GM19395 (cell line): ENCODE measurements around the gene CFAP20DC.

Experiments used
- ATAC-seq: cut with Tn5 transposase; IDR thresholded peaks from one replicate; pipeline ENCODE4 v1.9.1; 2021; ENCODE audit warnings: mild to moderate bottlenecking, moderate library complexity; ENCODE audit not compliant: unreplicated experiment

Gene CFAP20DC

DNA sequence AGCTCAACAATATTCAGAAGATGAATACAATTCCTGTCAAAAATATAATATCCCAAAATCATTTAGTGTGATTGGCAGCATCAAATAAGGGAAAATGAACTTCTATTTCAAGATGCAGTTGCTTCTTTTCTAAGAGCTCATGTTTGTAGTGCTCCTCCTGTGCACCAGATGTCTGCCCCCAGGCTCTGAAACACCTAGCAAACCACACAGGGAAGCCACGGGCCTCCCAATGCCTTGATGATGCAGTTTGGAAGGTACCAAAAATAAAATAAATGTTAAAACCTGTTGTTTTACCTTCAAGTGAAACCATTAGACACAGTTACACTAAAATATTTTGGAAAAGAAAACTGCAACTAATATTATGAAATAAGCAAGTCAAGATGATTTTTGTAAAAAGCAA lies 22.2 kb downstream of the CFAP20DC start:
- no peak for ATAC-seq

DNA sequence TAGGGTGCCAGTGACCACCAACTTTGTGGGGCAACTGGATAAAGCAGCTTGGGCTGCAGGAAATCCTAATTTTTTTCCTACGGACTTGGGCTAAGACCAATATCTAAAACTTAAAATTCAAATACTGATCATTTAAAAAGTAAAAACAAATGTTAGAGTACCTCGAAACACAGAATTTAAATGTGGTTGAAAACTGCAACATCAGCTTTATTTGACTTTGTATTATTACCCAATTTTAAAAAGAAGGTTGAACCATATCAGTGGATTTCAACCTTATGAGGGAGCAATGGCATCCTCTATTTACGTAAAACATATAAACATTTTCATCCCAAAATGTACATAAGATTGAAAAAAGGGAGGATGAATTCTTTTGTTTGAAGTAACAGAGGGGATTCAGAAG lies 26.2 kb downstream of the CFAP20DC start:
- no peak for ATAC-seq

DNA sequence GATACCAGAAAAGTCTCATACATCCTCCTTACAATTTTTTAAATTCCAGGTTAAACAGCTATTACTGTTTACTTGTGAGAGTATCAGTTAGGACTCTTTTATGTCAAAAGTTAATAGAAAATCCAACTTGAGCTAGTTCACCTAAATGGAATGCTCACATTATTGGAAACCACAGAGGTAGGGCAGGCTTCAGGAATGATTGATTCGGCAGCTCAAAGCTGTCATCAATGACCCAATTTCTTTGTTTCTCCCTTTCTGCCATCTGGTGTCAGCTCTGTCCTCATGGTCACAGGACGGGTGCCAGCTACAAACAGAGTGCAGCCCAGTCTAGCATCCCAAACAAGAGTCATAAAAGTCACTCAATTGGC lies 32.2 kb downstream of the CFAP20DC start:
- no peak for ATAC-seq

DNA sequence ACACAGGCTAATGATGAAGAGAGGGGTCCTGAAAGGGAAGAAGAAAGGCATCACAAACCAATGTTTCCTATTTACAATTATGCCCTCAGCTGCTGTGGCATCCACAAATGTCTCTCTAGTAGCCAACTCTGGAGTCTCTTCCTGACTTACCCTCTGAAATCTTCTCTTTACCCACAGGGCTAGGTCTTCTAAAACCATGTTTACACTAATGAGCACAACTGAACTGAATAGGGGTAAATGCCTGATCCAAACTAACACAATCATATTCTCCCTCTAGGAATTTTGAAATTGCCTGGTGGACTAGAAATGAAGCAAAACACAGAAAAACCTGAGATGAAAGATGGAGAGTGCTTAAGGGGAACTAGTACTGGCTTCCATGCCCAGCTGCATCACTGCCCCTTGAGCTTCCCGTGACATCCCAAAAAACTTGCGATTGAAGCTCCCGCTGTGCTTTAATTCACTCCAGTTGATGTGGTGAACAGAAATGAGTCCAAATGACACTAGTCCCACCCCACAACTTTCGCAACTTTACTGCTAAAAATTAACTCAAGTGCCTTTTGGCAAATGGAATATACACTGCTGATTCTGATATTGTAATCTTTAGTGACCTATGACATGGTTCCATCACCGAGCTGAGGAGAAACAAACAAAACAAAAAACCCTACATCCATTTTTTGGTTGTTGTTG lies 32.8 kb downstream of the CFAP20DC start:
- ATAC-seq: no peak

DNA sequence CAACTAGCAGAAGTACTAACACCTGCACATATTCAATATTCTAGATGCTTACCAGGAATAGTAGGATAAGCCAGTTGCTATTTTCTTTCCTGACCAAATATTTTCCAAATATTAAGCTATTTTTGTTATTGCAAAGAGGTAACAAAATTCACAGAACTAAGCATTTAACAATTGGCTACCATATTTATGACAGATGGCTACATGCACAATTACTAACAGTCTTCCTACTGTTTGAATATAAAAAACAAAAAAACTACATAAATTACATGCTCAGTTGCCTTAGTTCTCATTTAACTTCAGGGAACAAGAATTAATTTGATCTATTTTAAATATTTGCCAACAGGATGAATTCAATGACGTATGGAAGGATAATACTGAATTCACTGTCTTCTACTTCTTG lies 36.2 kb downstream of the CFAP20DC start:
- no peak for ATAC-seq

DNA sequence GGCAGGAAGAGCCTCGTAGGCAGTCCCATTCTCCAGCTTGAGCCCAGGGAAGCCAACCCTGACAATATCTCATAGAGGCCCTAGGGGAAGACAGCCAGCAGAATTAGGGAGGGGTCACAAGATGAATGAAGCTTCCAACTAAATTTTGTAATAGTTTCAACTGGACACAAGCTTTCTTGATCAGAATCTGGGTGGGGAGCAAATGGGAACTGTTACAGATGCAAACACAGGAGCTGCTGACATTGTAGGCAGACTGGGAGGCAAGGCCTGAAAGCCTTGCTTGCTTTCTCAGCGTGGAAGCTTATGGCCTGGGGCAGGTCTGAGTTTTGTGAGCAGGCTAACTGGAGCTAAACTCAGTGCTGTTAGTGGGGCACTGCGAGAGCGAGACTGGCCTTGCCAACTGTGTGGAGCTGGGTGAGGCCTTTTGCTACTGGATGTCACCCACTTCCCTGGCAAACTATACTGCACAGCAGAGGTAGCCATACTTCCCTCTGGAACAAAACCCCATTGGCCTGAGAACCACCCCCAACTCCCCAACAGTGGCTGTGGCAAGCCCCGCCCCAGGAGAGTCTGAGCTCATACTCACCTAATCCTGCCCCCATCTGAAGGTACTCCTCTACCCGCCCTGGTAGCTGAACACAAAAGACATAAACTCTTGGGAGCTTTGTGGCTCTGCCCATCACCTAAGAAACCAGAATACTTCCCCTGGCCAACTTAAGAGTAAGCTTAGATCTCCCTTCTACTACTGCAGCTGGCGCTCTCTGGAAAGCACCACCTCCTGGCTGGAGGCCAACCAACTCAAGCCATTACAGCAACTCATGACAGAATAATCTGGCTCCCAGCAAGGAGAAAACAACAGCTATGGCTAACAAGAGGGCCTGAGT lies 42.9 kb downstream of the CFAP20DC start:
- ATAC-seq: no peak

DNA sequence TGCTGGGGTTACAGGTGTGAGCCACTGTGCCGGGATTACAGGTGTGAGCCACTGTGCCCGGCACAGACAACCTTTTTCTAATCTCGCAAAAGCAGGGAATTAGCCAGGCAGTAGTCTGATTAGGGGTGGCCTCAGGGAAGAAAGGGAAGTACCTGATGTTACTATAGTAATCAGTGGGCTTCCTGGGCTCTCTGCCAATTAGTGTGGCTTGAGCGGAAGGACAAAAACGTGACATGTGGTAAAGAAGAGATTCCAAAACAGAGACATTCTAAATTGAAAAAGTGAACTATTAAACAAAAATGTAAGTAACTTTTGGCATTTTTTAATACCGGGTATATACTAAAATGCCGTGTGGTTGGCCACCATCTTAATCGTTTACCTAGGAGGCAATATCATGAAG lies 48.1 kb downstream of the CFAP20DC start:
- no peak for ATAC-seq

DNA sequence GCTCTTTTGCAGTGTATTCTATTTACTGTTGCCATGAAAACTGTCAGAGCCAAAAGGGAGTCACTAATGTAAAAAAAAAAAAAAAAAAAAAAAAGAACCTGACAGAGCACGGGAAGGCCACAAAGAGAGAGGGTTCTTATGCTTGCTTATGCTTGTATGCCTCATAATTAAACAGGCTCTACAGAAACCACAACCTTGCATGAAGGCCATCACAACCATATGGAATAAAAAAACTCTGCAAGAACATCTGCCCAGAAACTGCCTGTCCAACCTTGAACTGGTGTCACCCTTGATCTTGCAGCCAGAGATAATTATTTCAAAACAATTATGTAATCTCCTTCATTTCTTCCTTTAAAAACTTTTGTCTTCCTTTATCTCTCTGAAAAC lies 50.1 kb downstream of the CFAP20DC start:
- no peak for ATAC-seq

DNA sequence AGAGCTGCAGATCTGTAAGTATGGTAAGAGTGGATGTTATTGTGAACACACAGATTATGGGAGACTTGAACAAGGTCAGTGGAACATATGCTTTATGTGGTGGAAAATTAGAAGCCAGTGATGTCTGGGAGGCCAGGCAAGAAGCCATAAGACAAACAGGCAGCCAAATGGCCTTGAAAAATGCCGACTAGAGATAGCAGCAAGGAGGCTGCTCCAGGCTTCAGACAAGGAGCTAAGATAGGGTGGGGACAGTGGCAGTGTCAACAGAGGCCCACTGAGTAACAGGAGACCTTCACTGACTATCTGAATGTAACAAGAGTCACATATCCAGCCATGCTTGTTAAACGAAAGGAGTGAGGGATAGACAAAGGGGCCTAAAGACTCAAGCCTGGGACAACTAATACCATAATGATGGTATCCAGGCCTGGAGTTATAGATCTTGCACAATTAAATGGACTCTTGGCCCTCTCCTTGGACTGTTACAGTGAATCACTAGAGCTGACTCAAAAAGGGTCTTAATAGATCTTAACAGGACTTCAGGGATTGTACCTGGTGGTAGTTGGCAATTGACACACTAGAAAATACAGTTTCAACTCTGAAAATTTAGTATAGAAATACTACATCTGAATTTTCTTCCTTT lies 50.6 kb downstream of the CFAP20DC start:
- ATAC-seq: no peak

DNA sequence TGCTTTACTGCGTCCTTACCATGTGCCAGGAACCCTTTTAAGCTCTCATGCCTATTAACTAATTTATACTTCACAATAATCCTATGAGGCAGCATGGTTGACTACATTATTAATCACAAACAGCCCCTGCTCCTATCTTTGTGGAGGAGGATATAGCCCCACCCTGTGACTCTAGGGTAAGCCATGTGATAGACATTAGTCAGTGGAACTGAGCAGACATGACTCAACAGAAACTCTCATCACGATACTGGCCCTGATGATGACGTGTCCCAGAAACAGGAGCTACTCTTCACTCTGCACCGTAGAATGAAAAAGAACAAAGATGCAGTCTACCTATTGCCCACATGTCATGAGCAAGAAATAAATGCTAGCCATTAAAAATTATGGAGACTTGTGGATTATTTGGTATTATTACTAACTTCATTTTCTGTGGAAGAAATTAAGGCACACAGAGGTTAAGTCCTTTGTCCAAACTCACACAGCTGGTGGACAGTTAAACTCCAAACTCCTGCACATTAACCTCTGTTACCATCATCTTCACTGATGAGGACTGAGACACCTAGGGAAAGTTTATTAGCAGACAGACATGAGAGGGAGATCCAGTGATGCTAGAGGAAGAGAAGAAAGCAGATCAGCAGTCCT lies 51.2 kb downstream of the CFAP20DC start:
- ATAC-seq: no peak

DNA sequence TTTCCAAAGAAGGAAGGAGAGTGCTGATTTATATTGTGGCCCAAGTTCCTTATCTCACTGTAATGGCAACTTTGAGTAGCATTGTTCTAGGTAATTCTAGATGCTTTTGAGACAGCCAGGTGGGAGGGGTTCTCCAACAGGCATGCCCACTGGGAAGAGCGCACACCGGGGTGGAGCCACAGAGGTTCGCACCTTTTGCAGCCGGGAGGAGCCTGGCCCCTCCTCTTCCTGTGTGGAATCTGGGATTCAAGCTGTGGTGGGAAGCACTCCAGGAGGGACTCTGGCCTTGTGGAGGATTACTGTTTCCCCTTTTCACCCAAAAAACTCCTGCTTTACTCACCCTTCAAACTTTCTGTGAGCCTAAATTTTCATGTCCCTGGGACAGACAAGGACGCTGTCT lies 53.1 kb downstream of the CFAP20DC start:
- ATAC-seq: no peak

DNA sequence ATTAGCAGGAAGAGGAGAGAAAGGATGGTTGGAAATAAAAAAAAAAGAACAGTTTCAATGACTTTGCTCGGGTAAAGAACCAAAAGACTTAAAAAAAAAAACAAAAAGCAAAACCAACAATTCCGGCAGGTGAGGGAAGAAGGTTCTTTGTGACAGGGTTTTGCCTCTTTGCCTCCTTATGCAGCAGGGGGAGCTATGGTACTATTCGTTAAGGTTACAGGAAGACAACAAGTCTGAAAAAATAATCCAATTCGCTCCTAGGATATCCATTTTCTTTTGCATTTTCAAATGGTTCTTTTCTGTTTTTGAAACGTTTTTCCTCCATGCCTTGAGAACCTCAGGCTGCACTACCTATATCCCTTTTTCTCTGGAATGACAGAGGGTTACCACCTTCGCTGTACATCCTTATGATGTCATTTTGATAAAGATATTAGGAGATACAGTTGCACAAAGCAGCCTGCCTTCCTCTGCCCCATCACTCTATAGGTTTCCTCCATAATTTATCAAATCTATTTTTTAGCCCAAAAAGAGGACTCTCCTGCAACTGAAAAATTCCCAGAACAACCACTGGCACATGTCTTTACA lies 55.0 kb downstream of the CFAP20DC start:
- no peak for ATAC-seq

DNA sequence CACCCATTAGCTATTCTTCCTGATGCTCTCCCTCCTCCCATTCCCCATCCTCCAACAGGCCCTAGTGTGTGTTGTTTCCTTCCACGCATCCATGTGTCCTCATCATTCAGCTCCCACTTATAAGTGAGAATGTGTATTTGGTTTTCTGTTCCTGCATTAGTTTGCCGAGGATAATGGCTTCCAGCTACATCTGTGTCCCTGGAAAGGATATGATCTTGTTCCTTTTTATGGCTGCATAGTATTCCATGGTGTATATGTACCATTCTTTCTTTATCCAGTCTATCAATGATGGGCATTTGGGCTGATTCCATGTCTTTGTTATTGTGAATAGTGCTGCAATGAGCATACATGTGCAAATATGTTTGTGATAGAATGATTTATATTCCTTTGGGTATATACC lies 56.3 kb downstream of the CFAP20DC start:
- no peak for ATAC-seq

DNA sequence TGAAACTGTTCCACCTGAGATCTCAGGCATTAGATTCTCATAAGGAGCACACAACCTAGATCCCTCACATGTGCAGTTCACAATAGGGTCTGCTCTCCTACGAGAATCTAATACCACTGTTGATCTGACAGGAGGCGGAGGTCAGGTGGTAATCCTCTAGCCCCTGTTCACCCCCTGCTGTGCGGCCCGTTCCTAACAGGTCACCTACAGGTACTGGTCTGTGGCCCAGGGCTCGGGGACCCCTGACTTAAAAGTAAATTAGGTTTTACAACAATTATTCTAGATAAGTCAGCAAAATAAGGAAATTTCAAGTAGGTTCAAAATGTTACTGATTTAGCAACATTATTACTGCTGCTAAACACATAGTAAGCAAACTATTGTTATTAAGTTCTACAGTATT lies 58.2 kb downstream of the CFAP20DC start:
- ATAC-seq: no peak

DNA sequence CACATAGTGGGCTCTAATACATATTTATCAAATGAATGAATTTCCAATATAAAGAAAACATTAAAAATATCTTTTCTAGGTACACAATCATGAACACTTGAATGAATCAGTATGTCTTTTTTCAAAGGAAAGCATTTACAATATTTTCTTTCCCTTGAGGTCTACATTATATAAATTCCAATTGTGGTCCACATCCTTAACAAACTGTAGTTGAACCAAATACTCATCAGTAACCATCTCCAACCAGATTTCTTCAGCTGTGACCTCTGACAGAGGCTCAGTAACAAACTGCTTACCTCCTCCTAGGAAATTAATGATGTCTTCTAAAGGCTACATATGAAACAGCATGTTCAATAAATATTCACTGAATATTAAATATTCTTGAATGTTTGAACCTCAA lies 58.8 kb downstream of the CFAP20DC start:
- no peak for ATAC-seq

DNA sequence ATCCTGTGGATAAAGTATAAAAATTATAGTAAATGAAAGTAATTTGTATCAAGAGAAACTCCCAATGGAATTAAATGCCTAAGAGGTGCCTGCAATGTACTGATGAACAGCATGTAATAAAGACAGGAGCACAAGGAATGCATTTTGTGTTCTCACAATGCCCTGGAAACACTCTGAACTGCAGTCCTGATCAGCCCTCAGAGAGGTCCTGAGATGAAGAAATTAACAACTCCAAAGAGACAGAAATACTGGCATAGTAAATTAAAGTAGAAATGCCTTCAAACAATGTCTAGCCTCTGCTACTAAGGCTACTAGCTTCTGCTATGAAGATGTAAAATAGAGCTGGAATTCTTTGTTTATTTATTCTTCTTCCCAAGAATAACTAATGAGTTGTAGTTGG lies 59.9 kb downstream of the CFAP20DC start:
- ATAC-seq: no peak

DNA sequence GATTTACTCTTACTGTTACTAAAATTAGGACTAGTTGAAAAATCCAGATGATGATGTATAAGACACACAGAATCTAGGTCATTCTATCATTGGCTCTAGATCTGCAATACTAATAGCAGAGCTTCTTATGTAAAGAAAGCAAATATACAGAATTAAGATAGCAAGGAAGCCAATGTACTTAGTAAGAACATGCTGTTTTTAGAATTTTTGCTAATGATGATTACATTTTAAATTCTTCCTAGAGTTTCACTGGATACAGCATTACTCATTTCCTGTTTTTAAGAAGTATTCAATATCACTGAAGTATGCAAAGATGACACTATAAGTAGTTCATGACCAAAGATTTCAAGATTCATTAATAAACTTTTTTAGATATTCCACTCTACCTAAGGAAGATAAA lies 60.7 kb downstream of the CFAP20DC start:
- ATAC-seq: no peak

DNA sequence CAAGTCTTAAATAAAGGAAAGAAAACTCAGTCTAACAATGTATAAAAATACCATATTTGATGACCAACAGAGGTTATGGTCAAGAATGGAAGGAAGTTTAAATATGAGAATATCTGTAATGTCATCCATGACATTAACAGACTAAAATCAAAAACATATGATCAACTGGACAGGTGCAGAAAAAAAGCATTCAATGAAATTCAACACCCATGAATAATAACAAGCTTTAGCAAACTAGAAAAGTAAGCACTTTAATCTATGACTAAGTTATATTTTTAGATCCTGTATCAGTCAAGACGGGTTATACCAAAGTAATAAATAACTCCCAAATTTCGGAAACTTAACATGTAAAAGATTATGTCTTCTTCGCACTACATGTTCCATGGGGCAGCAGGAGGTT lies 61.8 kb downstream of the CFAP20DC start:
- no peak for ATAC-seq

DNA sequence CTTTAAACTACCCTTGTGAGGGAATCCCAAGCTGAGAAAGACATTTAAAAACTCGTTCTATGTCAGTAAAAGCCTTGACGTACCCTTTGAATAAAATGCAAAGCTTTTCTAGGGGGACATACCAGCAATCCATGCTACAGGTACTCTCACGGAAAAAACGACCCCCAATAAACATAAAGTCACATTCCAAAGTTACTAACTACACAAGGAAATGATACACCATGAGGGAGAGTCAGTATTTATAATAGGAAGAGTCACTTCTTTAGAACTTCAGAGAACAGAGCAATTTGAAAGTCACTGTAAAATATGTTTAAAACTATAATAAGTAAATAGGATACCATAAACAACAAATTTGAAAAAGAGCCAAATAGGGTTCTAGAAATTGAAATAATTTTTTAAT lies 63.2 kb downstream of the CFAP20DC start:
- ATAC-seq: no peak

DNA sequence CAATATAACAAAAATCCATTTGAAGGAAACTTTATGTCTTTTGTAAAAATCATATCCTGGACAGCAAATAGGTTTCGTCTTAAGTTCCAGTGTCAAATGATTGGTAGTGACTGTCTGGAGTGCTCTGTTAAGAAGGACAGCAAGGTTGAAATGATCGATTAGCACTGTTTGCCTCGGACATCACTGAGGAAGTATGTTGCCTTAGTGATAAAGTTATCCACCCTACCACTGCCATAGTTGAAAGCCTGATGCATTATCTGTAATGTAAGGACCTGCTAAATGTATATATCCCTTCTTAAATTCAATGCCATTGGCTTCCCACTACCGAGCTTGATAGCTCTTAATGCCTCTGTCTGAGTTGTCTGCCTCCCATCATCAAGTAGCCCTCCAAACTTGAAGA lies 70.0 kb downstream of the CFAP20DC start:
- ATAC-seq: no peak

DNA sequence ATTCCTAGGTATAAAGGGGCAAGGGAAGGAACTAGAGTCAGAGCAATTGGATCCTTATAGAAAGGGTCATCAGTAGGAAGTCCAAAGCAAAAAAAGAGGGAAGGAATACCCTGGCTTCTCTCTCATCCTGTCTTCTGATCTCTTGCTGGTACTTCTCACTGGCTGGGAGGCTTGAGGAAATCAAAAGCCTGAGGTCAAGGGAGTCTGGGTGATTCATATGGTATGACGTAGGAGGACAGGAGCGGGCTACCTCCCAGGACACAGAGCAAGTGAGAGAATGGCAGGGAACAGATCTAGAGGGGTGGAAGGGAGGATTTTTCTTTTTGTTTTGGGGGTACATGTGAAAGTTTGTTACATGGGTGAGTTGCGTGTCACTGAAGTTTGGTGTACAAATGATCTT lies 76.0 kb downstream of the CFAP20DC start:
- ATAC-seq: no peak
